ENCODE measurements around the gene HCN2.

Gene HCN2

DNA sequence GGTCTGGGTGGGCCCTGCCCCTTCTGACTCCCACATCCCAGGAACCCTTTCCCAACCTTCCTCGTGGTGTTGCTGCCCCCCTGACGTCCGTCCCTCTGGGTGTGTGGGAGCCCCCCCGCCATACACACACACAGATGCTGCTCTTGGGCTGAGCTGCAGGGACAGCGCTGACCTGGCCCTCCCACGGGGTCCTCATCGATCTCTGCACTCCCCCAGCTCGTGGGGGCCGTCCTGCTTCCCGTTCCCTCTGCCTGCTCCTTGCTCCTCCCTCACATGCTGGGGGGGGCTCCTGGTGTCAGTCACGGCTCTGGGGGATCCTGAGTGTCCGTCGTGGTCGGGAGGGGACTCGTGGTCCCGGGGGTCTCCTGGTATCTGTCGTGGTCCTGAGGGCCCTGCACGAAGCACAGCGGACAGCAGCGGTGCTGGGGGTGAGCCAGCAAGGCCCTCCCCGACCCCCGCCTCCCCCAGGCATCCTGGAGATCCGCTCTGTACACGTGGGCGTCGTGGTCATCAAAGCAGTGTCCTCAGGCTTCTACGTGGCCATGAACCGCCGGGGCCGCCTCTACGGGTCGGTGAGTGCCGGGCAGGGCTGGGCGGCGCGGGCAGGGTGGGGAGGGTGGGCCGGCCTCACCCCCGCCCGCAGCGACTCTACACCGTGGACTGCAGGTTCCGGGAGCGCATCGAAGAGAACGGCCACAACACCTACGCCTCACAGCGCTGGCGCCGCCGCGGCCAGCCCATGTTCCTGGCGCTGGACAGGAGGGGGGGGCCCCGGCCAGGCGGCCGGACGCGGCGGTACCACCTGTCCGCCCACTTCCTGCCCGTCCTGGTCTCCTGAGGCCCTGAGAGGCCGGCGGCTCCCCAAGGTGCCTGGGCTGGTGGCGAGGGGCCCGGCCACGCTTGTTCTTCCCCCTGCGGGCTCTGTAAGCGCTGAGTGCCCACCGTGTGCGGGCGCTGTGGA lies 53.4 kb downstream of the HCN2 start:
- DNase-seq = no peak

DNA sequence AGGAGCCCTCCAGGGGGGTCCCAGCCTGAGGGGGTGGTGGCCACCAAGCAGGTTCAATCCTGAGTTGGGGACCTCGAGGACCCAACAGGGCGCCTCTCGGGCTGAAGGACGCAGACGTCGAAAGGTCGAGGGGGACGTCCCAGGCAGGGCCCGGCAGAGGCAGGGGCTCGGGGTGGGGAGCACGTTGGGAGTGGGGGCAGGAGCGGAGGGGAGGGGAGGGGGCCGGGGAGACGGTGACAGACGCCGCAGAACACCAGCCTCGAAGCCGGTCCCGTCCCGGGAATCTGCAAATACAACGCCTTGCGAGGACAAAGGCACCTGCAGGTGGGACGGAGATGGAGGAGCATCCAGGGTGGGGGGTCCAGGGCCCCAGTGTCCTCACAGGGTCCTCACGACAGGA lies 54.1 kb downstream of the HCN2 start:
- no peak for DNase-seq

DNA sequence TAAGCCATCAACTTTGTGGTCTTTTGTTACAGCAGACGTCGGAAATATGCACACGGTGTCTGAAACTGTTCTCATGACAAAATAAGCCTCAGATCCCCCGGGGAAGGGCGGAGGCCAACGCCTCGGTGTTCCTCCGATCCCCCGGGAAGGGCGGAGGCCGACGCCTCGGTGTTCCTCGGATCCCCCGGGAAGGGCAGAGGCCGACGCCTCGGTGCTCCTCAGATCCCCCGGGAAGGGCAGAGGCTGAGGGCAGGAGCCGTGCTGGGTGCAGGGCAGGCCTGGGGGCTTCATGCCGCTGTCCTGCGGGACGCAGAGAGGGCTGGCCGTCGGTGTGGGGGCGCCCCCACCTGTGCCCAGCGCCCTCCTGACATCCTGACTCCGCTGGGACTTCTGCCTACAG lies 54.7 kb downstream of the HCN2 start:
- no peak for DNase-seq

DNA sequence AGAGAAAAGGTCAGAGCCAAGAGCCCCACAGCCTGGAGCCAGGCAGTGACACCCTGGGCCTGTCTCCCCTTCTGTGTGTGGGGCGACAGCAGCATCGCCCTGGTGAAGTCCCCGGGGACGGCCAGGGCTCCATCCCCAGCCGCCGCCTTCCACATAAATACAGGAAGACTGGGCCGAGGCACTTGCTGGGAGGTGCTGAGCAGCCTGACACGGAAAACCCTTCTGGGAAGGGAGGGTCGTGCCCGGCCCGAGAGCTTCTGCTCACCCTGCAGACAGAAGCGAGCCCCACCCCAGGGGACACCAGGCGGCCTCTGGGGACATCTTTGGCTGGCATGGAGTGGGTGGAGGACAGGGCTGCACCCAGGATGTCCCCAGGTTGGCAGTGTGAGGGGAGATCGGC lies 55.1 kb downstream of the HCN2 start:
- DNase-seq = no peak

DNA sequence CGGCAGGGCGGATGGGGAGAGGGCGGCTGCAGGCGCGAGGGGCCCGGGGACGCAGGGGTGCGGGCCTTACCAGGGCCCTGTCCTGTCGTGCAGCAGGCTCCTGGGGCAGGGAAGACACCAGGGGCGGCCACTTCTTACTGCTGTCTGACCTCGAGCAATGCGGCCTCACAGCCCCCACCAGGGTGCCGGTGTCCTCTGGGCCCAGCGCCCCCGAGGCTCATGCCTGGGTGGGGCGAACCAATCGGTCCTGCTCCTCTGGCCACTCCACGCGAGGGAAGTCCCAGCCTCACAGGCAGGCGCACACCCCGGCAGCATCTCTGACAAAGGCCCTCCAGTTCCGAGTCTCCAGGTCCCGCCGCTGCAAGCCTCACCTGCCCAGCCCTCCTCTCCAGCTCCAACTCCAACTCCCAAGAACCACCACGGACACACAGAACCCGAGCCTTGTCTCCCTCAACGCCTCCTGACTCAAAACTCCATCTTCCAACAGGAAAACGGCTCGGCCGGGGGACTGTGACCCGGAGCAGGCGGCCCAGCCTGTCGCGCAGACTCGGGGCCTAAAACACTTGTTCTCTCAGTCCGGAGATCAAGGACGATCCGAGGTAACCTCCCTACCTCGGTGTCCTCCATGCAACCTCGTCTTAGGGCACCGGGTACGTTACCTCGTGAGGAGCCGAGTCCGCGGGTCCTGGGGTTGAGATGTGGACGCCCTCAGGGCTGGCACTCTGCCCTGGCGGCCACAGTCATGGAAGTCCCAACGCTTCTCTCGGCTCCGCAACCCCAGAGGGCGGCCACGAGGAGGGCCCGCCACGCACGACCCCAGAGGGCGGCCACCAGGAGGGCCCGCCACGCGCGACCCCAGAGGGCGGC lies 56.5 kb downstream of the HCN2 start:
- no peak for DNase-seq

DNA sequence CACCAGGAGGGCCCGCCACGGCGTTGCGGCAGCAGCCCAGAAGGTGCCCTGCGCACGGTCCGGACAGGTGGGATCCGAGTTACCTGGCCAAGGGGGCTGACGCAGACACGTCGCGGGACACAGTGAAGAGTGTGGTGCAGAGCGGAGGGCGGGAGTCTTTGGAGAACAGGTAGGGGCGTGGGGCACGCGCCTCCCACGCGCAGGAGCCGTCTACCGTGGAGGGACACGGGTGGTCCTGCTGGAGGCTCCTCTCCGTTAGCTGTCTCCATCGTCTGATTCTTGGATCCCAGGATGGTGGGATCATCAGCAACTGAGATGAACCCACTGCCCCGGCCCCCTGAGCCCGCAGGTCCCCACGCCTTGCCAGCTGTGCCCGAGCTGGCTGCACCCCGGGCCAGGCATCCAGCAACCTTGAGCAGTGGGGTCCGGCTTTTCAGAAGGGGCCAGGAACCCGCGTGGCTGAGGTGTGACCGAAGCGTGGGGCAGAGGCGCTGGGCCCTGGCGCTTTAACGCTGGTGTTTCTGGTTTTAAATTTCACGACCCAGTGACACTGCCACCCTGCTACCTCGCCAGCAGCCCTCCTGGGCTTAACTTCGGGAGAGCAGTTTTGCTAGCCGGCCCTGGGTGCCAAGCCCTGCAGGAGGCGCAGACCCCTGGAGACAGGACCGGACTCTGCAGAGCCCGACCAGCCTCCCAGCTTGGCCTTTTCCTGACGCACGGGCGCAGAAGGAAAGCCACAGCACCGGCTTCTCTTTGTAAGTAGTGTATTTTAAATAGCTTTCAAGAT lies 57.3 kb downstream of the HCN2 start:
- no peak for DNase-seq

DNA sequence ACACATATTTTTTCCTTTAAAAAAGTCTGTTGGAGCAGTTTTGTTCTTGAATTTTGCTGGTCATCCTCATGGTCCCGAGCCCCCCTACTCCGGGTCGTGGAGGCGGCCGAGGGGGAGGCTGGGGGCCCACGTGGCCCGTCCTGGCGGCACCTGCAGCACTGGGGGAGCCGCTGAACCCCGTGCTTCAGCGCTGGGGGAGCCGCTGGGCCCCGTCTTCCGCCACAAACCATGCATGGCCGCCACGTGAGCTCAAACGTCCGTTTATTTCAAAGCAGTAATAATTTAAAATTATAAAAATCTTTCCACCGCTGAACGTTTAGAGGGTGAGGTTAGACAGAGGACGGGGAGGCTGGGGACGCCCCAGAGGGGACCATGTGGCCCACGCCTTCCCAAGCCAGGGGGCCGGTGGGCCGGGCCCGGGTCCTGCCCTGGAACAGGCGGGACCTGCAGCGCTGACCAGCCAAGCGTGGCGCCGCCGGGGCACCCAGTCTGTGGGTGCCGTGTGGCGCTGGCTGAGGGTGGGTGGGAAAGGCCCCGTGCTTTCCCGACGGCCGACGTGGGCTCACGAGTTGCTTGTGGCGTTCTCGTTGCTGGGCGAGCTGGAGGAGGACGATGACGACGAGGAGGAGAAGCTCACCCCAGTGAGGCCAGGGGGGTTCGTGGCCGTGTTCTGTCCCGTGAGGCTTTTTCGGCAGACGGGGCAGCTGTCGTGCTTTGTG lies 58.0 kb downstream of the HCN2 start:
- DNase-seq = no peak

DNA sequence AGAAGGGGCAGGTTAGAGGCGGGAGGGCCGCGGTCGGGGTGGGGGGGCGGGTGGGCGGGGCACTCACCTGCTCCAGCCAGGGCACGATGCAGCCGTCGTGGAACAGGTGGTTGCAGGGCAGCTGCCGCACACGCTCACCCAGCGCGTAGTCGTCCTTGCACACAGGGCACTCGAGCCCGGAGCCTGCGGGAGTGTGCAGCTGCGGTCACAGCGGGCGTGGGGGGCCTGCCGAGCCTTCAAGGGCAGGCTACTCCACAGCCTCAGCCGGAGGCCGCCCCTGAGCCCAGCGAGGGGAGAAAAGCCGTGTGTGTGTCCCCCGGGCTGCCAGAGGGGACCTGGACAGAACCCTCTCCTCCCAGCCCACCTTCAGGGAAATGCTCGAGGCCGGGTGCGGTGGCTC lies 58.6 kb downstream of the HCN2 start:
- DNase-seq = no peak

DNA sequence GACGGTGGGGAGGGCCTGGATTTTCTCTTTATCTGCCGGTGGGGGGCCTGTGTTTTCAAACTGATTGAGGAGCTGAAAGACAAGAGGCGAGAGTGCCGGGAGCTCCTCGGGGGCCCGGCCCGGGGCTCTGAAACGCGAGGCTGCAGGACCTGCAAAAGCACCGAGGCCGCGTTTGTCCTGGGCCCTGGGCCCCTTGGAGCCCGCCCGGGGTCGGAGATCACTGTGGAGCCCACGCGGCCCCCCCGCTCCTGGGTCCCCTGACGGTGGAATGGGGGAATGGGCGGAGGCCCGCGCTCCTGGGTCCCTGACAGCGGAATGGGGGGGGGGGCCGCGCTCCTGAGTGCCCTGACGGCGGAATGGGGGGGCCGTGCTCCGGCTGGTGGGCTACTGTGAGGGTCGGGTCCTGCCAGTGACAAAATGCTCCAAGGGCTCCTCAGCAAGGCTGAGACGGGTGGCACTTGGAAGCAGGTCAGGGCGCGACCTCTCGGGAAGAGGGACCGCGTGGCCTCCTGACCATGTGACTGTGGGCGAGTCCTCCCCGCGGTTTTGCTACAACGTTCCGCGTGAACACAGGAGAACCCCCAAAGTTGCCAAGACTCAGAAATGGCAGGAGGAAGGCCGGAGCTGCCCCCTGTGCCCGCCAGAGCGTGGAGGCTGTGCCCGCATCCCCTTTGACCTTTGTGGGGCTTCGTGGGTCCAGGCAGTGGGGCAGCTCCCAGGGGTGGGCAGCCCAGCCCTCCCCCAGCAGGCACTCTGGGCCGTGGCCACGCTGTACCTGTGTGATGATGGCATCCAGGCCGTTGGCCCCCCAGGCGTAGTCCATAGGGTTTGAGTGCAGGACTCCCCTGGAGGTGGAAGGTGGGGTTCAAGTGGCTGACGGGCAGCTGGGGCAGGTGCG lies 59.5 kb downstream of the HCN2 start:
- no peak for DNase-seq

DNA sequence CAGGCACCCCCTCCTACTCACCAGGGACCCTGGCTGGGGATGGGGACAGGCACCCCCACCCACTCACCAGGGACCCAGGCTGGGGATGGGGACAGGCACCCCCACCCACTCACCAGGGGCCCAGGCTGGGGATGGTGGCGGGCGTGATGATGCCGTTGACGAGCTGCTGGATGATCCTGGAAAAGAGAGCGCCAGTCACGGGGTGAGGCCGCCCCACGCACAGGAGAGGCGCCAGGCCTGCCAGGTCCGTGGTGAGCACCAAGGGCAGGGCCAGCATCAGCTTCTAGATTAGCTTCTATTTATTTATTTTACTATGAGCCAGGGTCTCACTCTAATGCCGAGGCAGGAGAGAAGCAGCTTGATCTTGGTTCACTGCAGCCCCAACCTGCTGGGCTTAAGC lies 60.4 kb downstream of the HCN2 start:
- DNase-seq = no peak

DNA sequence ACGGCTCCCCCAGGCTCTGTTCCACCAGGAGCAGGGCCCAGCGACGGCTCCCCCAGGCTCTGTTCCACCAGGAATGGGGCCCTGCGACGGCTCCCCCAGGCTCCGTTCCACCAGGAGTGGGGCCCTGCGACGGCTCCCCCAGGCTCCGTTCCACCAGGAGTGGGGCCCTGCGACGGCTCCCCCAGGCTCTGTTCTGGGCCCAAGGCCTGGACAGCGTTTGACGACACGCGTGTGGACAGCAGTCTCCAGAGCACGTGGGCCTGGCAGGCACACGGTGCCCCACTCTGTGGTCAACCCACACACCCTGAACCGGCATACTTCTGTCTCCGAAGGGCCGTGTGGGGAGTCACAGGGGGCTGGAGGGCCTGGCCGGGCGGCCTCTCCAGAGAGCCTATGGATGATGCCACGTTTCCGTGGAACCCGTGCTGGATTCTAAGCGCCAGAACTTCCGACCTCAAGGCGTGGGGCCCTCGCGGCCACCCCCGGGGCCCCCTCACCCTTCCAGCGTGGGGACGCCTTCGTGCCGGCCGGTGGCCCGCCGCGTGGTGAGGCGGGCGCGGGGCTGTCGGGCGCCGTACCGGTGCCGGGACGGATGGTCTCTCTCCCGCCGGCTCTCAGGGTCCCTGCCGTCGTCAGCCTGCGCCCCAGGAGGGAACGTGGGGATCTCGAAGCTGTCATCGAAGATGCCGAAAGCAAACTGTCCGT lies 61.6 kb downstream of the HCN2 start:
- DNase-seq = no peak

DNA sequence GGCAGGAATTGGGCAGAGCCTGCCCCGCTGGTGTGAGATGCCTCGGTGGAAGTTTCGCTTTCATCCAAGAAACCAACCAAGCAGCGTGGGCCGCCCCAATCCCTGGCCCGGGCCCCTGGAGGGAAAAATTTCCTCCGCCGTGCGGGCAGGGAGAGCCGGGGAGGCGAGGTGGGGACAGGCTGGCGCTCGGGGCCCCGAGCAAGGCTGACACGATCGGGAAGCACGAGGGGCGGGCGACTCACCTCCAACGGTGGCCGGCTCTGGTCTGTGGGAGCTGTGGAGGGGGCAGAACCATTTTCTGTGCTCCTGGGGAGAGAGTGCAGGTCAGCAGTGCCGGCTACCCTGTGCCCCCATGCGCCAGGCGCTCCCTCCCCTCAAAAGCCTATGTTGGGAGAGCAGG lies 62.3 kb downstream of the HCN2 start:
- DNase-seq = no peak

DNA sequence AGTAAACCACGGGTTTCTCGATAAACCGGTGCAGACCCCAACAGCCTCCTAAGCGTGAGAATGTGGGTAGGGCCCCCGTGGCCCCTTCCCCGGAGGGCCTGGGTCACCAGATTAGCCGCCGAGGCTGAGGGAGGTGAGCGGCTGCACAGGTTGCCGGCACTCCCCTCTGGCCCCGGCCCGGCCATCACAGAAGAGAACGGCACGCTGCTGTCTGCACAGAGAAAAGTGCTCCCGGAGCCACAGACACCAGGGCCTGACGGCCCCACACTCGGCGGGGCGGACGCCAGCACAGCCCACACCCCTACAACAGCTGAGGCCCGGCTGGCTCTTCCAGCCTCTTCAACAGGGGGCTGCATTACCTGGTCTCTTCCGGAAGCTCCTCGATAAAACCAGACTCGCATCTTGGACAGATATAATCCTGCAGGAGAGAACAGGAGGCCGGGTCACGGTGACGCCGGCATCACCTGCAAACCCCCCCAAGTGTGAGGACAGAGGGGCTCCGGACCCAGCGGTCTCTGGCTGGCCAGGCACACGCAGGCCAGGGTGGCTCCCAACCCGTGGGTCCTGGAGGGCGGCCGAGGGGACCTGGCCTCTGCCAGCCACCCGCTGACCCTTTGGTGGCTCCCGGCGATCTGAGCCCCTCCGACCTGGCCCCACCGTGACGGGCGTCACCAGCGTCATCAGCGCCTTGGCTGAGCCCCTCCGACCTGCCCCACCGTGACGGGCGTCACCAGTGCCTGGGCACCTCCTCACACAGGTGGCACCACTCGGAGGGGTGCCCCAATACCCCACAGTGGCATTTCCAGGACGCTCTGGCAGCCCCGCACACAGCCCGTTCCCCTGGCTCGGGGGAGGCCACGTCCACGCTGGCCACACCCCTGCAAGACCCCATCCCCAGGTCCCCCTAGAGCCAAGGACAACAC lies 63.0 kb downstream of the HCN2 start:
- no peak for DNase-seq

DNA sequence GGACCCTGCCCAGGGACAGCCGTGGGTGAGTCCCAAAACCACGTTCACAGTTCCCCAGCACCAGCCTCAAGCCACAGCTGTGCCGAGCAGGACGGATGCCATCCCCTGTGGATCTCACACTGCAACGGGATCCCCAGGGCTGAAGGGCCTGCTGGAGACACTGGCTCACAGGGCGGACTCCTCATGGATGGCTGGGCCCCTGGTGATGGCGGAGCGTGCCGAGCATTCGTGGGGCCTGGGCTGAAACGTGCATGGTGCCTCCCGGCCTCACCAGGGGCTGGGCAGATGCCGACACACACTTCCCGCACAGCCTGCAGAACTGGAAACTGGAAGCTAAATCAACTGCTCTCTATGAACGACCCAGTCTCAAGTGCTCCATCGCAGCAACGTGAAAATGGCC lies 63.7 kb downstream of the HCN2 start:
- no peak for DNase-seq

DNA sequence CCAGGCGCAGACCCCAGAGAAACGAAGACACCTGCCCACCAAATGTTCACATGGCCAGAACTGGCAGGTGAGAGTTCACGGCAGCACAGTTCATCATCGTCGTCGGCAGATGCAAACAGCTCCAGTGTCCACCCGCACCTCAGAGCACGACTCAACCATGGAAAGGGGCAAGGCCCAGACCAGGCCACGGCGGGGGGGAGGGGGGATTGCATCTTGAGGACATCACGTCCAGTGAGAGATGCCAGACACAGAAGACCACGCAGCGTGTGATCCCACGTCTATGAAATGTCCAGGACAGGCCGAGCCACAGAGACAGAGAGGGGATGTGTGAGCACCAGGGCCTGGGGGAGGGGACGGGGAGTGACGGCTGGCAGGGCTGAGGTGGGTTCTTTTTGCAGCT lies 66.0 kb downstream of the HCN2 start:
- no peak for DNase-seq

DNA sequence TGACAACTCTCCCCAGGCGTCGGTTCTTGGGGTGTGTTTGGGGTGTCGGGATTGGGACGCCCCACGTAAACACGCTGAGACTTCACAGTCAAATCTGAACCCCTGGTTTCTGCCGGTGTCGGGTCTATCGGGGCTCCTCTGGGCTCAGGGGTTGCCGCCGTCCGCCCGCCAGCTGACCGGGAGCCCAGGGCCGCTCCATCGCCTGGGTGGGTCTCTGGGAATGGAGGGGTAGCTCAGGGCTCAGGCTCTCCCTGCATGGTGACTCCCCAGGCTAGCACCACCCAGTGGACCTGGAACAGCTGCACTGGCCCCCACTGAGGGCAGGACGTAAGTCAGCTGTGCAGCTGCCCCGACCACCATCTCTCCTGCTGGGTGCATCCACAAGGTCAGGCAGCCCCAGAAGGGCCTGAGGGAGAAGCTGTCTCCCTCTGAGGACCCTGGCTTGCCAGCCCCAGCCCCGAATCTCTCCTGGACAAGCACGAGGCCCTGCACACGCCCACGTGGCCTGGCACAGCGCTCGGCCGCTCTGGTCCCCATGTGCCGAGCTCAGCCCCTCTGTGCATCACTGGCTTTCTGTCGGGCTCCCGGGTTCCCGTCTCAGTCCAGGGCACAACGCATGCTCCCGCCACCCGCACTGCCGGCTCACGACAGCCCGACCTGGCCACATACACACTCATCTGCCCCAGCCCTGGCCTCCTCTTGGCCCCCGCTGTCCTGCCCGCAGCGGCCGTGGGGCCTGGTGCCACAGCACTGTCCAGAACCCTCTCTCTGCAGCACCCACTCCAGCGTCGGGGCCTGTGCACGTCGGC lies 67.3 kb downstream of the HCN2 start:
- DNase-seq = no peak

DNA sequence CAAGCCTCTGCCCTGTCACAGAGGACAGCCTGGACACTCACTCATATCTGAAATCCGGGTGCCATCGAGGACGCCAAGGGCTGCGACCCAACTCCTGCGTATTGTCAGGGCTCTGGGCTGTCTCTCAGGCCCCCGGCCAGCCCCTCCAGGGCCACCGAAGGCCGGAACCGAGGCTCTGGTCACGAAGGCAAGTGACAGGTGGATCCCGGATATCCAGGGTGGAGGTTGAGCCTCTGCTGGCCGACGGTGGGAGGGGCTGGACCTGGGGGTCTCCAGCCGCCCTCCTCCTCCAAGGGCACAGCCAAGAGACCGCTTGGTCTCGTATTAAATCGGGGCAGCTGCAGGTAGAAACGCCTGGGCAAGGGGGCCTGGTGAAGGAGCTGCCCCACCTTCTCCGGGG lies 67.9 kb downstream of the HCN2 start:
- DNase-seq = no peak

DNA sequence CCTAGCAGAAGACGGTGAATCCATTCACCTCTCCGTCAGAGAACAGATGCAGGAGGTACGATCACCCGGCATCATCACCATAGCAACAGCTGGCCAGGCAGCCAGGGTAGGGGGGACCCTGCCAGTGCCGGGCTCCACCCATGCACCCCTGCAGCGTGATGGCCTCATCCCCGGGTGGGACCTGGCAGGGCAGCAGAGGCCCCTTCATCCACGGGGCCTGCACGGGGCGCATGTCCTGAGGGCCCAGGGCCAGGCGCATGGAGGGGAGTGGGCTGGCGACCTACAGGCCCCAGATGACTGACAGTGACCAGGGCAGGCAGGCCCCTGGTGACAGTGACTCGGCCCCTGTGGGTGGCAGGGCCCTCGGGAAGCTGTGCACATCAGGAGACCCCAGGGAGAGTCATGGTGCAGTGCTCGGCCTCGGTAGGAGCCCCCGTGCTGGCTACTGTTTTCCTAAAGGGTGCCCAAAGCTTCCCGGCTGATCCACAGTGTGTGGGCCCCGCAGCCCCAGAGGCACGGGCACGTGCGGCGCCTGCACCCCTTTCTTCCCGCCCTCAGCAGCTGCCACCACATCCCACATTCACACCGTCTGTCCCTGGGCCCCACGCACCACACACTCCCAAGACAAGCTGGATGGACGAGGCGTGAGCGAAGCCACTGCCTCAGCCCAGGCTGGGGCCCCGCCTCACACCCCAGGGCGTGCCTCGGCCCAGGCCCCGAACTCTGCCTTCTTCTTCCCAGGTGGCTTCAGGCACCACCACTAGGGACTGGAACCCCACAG lies 68.6 kb downstream of the HCN2 start:
- no peak for DNase-seq
